ENCODE measurements around the gene PTPN3. TPM values are rescaled to one million over a fixed set of nuclear protein-coding genes. Genes with fewer than 3 reads are reported as not detected.

The PTPN3 gene
- total RNA-seq, 1 experiment from 2014 or later: 20.8 TPM

DNA sequence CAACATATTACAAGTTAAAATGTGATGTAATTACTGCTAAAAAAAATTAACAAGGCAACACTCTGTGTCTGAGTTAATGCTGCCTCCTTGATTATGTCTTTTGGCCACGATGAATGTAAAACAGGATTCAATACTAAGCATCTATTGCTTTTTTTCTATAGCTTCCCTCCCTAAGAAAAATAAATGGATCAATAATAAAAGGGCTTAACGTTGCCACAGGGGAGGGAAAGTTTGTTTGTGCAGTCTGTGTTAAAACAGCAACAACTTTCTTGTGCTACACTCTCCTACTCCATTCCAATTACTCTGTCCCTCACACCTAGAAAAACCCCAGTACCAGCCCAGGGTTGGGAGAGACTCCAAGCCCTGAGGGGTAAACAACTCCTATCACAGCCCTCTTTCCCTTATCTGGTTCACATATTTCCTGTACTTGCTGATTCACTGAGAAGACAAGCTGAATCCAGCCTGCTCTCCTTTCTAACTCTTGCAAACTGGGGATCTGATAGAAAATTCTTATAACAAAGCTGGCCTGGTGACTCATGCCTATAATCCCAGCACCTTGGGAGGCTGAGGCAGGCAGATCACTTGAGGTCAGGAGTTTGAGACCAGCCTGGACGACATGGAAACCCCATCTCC lies 44.8 kb downstream of the PTPN3 start:
- TF ChIP-seq SRF (IDR thresholded peaks at IDR 0.05; ENCODE audit: low read depth): no peak
- Histone ChIP-seq H3K4me3 (replicated peaks in 1 of 2; ENCODE audit: low read depth in 1 of 2, low read length in 2 of 2) (no peak overlapping the region), H3K27ac (ENCODE audit: low read depth, low read length) (no peak overlapping the region), H3K27me3 (ENCODE audit: insufficient read depth, low read length) (no peaks in the 10 kb centered on the region), H4K20me1 (ENCODE audit: insufficient read depth) (no peaks in the 10 kb centered on the region), H3K9me3 (ENCODE audit: control insufficient read depth in 1 of 2, insufficient read depth in 1 of 2, low read depth in 1 of 2, low read length in 2 of 2) (no peaks in the 10 kb centered on the region), H3K9ac (ENCODE audit: low read length) (no peak overlapping the region), H3K36me3 (ENCODE audit: control insufficient read depth in 1 of 2, insufficient read depth in 2 of 2, low read length in 2 of 2) (peaks cover 2 to 4% of the 10 kb centered on the region in 2 experiments; a peak in 2 of 4 replicates), H3K4me1 (ENCODE audit: control insufficient read depth in 1 of 2, insufficient read depth in 2 of 2, low read length in 2 of 2) (no peaks in the 10 kb centered on the region), H2AFZ (ENCODE audit: low read depth, low read length, poor library complexity, severe bottlenecking) (no peak overlapping the region), H3K9me2 (ENCODE audit: insufficient read depth) (no peaks in the 10 kb centered on the region), H3K4me2 (ENCODE audit: low read length) (no peak overlapping the region), H3K79me2 (ENCODE audit: insufficient read depth, low read length) (no peaks in the 10 kb centered on the region)
- DNase-seq (ENCODE audit: low read depth, low spot score): no peak
- CTCF ChIA-PET: interaction anchor here (1.0 to 2.1 kb wide), 3 partner anchors 12 to 16 kb away, joined by 3 to 10 read pairs (median 5); no protein-coding TSS in a partner anchor
- RAD21 ChIA-PET (ENCODE audit: low non-redundant PET in 1 of 2, low total read pairs in 2 of 2, uncharacterized antibody in 2 of 2, unreplicated experiment in 2 of 2): no interaction called here
- no TSS peak for BruUV-seq (replicated peaks)
- intact Hi-C loops (cut with micrococcal nuclease): no loop called here
- POLR2A ChIA-PET: no interaction called here
- no peak for ATAC-seq

DNA sequence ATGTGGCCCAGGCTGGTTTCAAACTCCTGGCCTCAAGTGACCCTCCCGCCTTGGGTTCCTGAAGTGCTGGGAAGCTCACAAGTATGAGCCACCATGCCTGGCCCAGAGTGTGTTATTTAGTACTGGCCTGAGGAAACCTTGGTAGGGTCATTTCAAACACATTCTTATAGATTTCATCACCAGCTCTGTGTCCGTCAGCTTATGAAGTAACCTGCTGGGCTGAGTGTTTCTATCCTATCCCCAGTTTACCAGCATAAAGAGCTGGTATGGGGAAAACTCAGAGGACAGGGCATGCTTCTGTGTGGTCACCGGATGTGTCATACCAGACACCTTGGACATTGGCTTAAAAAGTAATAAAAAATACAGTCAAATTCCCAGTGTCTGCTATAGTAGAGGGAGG lies 45.3 kb downstream of the PTPN3 start:
- no peaks in the 10 kb centered on the region for H3K79me2 ChIP-seq (ENCODE audit: insufficient read depth, low read length)
- no peak for TF ChIP-seq ZNF274 (IDR thresholded peaks at IDR 0.05; ENCODE audit: low read depth, low read length)
- TF ChIP-seq ELF1 (IDR thresholded peaks at IDR 0.05; ENCODE audit: borderline replicate concordance, low read depth): no peak
- no peak for TF ChIP-seq CEBPB (IDR thresholded peaks at IDR 0.05; ENCODE audit: low read depth)
- TF ChIP-seq, protein P1, sequence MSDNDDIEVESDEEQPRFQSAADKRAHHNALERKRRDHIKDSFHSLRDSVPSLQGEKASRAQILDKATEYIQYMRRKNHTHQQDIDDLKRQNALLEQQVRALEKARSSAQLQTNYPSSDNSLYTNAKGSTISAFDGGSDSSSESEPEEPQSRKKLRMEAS (IDR thresholded peaks at IDR 0.05): no peak
- no peak for TF ChIP-seq CBX3 (IDR thresholded peaks at IDR 0.05; ENCODE audit: low read depth)
- TF ChIP-seq ZFX (IDR thresholded peaks at IDR 0.05): no peak
- TF ChIP-seq, protein P2, sequence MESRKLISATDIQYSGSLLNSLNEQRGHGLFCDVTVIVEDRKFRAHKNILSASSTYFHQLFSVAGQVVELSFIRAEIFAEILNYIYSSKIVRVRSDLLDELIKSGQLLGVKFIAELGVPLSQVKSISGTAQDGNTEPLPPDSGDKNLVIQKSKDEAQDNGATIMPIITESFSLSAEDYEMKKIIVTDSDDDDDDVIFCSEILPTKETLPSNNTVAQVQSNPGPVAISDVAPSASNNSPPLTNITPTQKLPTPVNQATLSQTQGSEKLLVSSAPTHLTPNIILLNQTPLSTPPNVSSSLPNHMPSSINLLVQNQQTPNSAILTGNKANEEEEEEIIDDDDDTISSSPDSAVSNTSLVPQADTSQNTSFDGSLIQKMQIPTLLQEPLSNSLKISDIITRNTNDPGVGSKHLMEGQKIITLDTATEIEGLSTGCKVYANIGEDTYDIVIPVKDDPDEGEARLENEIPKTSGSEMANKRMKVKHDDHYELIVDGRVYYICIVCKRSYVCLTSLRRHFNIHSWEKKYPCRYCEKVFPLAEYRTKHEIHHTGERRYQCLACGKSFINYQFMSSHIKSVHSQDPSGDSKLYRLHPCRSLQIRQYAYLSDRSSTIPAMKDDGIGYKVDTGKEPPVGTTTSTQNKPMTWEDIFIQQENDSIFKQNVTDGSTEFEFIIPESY (IDR thresholded peaks at IDR 0.05; ENCODE audit: extremely low read depth, insufficient replicate concordance, low read length): no peak
- no peaks in the 10 kb centered on the region for H3K9me2 ChIP-seq (ENCODE audit: insufficient read depth)
- no peaks in the 10 kb centered on the region for H4K20me1 ChIP-seq (ENCODE audit: insufficient read depth)
- CTCF ChIA-PET: interaction anchor here (1.0 to 2.1 kb wide), 2 partner anchors 11 to 17 kb away, joined by 5 to 10 read pairs; no protein-coding TSS in a partner anchor
- H3K36me3 ChIP-seq (ENCODE audit: control insufficient read depth in 1 of 2, insufficient read depth in 2 of 2, low read length in 2 of 2): peaks cover 4 to 6% of the 10 kb centered on the region in 2 experiments; a peak in 2 of 4 replicates
- H3K9me3 ChIP-seq (ENCODE audit: control insufficient read depth in 1 of 2, insufficient read depth in 1 of 2, low read depth in 1 of 2, low read length in 2 of 2): no peaks in the 10 kb centered on the region
- RAD21 ChIA-PET (ENCODE audit: low non-redundant PET in 1 of 2, low total read pairs in 2 of 2, uncharacterized antibody in 2 of 2, unreplicated experiment in 2 of 2): no interaction called here
- H3K4me2 ChIP-seq (ENCODE audit: low read length): no peak overlapping the region
- H3K4me1 ChIP-seq (ENCODE audit: control insufficient read depth in 1 of 2, insufficient read depth in 2 of 2, low read length in 2 of 2): no peaks in the 10 kb centered on the region
- no TSS peak for BruUV-seq (replicated peaks)
- DNase-seq (ENCODE audit: low read depth, low spot score): no peak
- POLR2A ChIA-PET: no interaction called here
- no peak for ATAC-seq
- intact Hi-C loops (cut with micrococcal nuclease): no loop called here
- no peak overlapping the region for H2AFZ ChIP-seq (ENCODE audit: low read depth, low read length, poor library complexity, severe bottlenecking)
- H3K27me3 ChIP-seq (ENCODE audit: insufficient read depth, low read length): no peaks in the 10 kb centered on the region
- H3K27ac ChIP-seq (ENCODE audit: low read depth, low read length): no peak overlapping the region
- H3K9ac ChIP-seq (ENCODE audit: low read length): no peak overlapping the region
- H3K4me3 ChIP-seq (replicated peaks in 1 of 2; ENCODE audit: low read depth in 1 of 2, low read length in 2 of 2): no peak overlapping the region

All from HCT116 (cell line).